H54 (cell line): ENCODE measurements around the gene PPARA.

Experiments
- DNase-seq: peaks from one replicate; pipeline ENCODE4 v3.0.0; 2011; ENCODE audit warnings: low spot score, mixed read lengths; ENCODE audit not compliant: insufficient read length
- FAIRE-seq: peaks from 3 replicates; lab custom pipeline; 2011; peaks lifted over from hg19 to GRCh38; lab: Jason Lieb, UNC
- POLR2A ChIP-seq: IDR thresholded peaks from 2 replicates; pipeline ENCODE4 v1.6.1; 2011; ENCODE audit warnings: low read depth, mild to moderate bottlenecking, low read length

Gene PPARA

DNA sequence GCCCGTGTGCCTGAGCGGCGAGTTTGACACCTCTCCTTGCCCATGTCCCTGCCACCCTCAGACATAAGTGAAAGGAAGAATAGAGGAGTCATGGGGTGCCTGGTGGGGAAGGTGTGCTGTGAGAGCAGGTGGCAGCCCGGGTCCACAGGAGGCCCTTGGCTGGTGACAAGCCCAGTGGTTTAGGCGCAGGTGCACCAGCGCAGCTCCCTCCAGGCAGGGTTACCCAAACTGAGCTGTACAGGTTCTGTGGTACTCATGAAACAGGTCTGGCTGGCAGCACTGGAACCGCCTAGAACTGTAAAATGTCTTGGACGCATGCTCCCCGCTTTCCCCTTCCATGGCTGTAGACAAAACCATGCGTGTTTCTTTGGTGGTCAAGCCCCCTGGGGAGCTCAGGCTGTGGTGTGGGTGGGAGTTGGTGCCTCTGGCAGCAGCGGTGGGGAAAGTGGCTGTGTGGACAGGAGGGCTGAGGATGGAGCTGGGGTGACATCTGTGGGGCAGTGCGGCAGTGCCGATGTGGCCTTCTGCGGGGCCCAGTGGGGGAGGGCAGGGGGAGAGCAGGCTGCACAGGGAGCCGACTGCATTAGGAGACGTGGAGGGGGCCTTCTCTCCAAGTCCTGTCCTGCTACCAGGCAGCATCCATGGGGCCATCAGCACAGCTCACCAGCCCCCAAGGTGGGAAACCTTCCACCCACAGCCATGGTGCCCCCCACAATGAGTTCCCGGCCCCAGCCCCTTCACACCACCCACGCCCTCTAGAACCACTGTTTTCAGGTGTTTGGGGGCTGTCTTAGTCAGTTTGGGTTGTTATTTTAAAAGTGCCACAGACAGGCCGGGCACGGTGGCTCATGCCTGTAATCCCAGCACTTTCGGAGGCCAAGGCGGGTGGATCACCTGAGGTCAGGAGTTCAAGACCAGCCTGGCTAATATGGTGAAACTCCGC lies 140.8 kb downstream of the PPARA start:
- DNase-seq (no peak), FAIRE-seq (no peak)
- TF ChIP-seq POLR2A, result no peak

DNA sequence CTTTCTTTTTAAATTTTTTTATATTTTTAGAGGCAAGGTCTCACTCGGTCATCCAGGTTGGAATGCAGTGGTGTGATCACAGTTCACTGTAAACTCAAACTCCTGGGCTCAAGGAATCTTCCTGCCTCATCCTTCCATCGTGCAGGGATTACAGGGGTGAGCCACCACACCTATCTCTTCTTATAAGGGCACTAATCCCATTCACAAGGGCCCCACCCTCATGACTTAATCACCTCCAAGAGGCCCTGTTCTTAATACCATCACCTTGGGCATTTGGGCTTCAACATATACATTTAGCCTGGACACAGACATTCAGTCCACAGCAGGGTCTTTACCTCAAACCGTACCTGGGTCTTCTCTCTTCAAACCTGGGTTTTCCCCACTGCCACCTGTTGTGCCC lies 141.8 kb downstream of the PPARA start:
- TF ChIP-seq POLR2A, result no peak
- FAIRE-seq (no peak), DNase-seq (no peak)

DNA sequence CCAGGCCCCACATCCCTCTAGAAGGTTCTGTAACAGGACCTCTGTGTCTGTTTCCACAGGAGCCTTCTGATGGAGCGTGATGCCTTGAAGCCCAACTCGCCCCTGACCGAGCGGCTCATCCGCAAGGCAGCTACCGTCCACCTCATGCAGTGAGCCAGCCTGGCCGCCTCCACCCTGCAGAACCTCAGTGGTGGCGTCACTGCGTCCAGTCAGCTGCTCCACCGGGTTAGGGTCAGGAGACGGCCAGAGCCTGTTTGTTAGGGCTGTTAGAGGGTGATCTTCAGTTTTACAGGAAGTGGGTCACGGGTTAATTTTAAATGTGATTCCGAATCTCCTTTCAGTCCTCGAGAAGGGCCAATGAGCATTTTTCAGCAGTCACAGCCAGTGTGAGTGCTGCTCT lies 142.4 kb downstream of the PPARA start:
- DNase-seq, result no peak
- FAIRE-seq, result no peak
- TF ChIP-seq POLR2A, result no peak
